SU-DHL-6 (cell line): ENCODE measurements around the gene DYSF.

Experiments used
- H2AFZ ChIP-seq: fragments of 200-600 bp; sonication (generic); 2 replicates; pipeline ENCODE4 v1.6.1; 2014; ENCODE audit warnings: low read depth, mild to moderate bottlenecking, moderate library complexity, mixed read lengths, antibody characterized with exemption, low read length; ENCODE audit not compliant: severe bottlenecking
- H3F3A ChIP-seq: fragments of 200-600 bp; shearing (Covaris generic); 2 replicates; pipeline ENCODE4 v1.6.0; 2016; ENCODE audit warnings: antibody characterized with exemption, mild to moderate bottlenecking; ENCODE audit not compliant: insufficient read depth
- H3K27ac ChIP-seq: fragments of 200-600 bp; sonication (generic); 2 replicates; pipeline ENCODE4 v1.5.1; 2016; ENCODE audit warnings: low read depth, mild to moderate bottlenecking, low read length, moderate library complexity, mixed read lengths
- H3K27me3 ChIP-seq: fragments of 200-600 bp; sonication (generic), shearing (Covaris generic); 2 replicates; pipeline ENCODE4 v1.6.0; 2014; ENCODE audit warnings: mild to moderate bottlenecking, low read length
- H3K36me3 ChIP-seq: fragments of 200-600 bp; sonication (generic); 2 replicates; pipeline ENCODE4 v1.6.1; 2014; ENCODE audit warnings: mild to moderate bottlenecking, low read length, mixed read lengths
- H3K4me2 ChIP-seq: fragments of 300-600, 200-600 bp; shearing (Covaris generic), sonication (generic); 2 replicates; pipeline ENCODE4 v1.6.0; 2014; ENCODE audit warnings: low read length, low read depth, mild to moderate bottlenecking; ENCODE audit not compliant: poor library complexity, severe bottlenecking
- H3K4me3 ChIP-seq: fragments of 200-600 bp; sonication (generic); 2 replicates; pipeline ENCODE4 v1.5.1; 2014; ENCODE audit warnings: antibody characterized with exemption, low read length, mild to moderate bottlenecking, mixed read lengths; ENCODE audit not compliant: insufficient read depth, poor library complexity, severe bottlenecking
- H3K79me2 ChIP-seq: fragments of 200-600 bp; sonication (generic); 2 replicates; pipeline ENCODE4 v1.6.1; 2014; ENCODE audit warnings: mild to moderate bottlenecking, low read length, moderate library complexity; ENCODE audit not compliant: insufficient read depth
- H3K9ac ChIP-seq: fragments of 200-600 bp; sonication (generic); 2 replicates; pipeline ENCODE4 v1.7.0; 2014; ENCODE audit warnings: mild to moderate bottlenecking, low read length
- H3K9me2 ChIP-seq: fragments of 200-600 bp; sonication (generic); replicated peaks from 2 replicates; pipeline ENCODE4 v1.6.1; 2014; ENCODE audit warnings: low read length; ENCODE audit not compliant: insufficient read depth
- H3K9me3 ChIP-seq: fragments of 200-600 bp; sonication (generic); 2 replicates; pipeline ENCODE4 v1.6.1; 2014; ENCODE audit warnings: low read length, mixed read lengths; ENCODE audit not compliant: insufficient read depth
- H4K20me1 ChIP-seq: fragments of 200-600 bp; sonication (generic); 2 replicates; pipeline ENCODE4 v1.6.1; 2014; ENCODE audit warnings: low read depth, mild to moderate bottlenecking, antibody characterized with exemption, low read length, moderate library complexity, mixed read lengths
- EZH2phosphoT487 ChIP-seq: fragments of 200-600 bp; sonication (generic), shearing (Covaris generic); conservative IDR thresholded peaks from 2 replicates; pipeline ENCODE4 v1.6.1; 2018; ENCODE audit warnings: mild to moderate bottlenecking, antibody characterized with exemption, low read length, moderate library complexity, mixed read lengths
- TF ChIP-seq, protein P1 (sequence below): fragments of 200-600 bp; sonication (generic); IDR thresholded peaks from one replicate; pipeline ENCODE4 v1.5.1; 2017; ENCODE audit warnings: antibody characterized with exemption, mild to moderate bottlenecking, low read length, moderate library complexity; ENCODE audit not compliant: insufficient read depth, poor library complexity, severe bottlenecking

DYSF gene

DNA sequence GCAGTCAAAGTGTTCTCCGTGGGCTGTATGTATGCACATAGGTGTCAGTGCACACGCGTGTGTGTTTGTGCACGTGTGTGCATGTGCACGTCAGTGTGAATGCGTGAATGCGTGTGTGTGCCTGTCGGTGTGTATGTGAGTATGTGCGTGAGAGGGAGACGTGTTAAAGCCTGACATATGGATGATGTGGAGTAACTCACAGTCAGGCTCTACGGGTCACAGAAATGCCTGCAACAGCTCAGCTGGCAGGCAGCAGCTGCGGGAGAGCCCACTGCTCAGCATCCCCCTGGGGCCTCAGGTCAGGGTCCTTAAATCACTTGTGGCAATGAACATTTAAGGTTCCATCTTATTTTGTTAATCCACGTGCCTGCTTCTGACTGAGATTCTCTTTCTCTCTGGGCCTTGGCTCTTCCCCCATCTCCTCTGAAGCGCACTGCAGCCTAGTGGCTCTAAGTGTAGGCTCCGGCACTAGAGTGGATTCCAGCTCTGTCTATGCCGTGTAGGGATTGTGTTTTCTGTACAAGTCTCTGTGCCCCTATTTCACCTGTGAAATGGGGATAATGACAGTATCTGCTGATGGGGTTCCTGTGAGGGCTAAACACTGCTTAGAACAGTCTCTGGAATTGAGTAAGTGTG is 63.0 kb downstream of the DYSF start:
- H2AFZ ChIP-seq = no peak overlapping the region
- no peaks in the 10 kb centered on the region for H3K27me3 ChIP-seq
- no peak overlapping the region for H3K4me2 ChIP-seq
- no peaks in the 10 kb centered on the region for H3K36me3 ChIP-seq
- H3K4me3 ChIP-seq = no peak overlapping the region
- no peak for TF ChIP-seq EZH2phosphoT487
- TF ChIP-seq, protein P1, sequence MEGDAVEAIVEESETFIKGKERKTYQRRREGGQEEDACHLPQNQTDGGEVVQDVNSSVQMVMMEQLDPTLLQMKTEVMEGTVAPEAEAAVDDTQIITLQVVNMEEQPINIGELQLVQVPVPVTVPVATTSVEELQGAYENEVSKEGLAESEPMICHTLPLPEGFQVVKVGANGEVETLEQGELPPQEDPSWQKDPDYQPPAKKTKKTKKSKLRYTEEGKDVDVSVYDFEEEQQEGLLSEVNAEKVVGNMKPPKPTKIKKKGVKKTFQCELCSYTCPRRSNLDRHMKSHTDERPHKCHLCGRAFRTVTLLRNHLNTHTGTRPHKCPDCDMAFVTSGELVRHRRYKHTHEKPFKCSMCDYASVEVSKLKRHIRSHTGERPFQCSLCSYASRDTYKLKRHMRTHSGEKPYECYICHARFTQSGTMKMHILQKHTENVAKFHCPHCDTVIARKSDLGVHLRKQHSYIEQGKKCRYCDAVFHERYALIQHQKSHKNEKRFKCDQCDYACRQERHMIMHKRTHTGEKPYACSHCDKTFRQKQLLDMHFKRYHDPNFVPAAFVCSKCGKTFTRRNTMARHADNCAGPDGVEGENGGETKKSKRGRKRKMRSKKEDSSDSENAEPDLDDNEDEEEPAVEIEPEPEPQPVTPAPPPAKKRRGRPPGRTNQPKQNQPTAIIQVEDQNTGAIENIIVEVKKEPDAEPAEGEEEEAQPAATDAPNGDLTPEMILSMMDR = no peak
- H3K27ac ChIP-seq = no peak overlapping the region
- no peaks in the 10 kb centered on the region for H3K9me2 ChIP-seq
- H3K9me3 ChIP-seq = no peaks in the 10 kb centered on the region
- H3K9ac ChIP-seq = no peak overlapping the region
- no peaks in the 10 kb centered on the region for H3F3A ChIP-seq
- H3K79me2 ChIP-seq = no peaks in the 10 kb centered on the region
- H4K20me1 ChIP-seq = no peaks in the 10 kb centered on the region

DNA sequence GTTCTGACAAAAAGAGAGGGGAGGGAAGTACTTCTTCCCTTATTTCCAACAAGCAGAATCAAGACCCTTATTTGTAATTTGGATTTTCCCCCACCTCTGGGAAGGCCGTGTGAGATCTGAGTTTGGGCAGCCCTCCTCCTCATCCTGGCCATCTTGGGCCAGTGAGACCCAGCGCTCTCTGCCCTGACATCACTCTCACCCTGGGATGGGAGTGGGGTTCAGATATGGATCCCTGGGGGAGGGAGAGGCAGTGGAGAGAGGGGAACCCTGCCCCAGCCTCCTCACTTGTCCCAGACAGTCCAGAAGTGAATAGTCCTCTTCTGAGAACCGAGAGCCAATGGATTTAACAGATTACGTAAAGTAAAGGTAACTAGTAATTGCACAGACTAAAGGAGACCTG is 64.5 kb downstream of the DYSF start:
- H3K9ac ChIP-seq = no peak overlapping the region
- no peak overlapping the region for H3K27ac ChIP-seq
- no peaks in the 10 kb centered on the region for H3F3A ChIP-seq
- no peaks in the 10 kb centered on the region for H3K9me3 ChIP-seq
- no peaks in the 10 kb centered on the region for H3K9me2 ChIP-seq
- H3K4me3 ChIP-seq = no peak overlapping the region
- no peaks in the 10 kb centered on the region for H4K20me1 ChIP-seq
- H3K27me3 ChIP-seq = no peaks in the 10 kb centered on the region
- TF ChIP-seq, protein P1 = no peak
- TF ChIP-seq EZH2phosphoT487 = no peak
- no peaks in the 10 kb centered on the region for H3K79me2 ChIP-seq
- no peak overlapping the region for H2AFZ ChIP-seq
- H3K4me2 ChIP-seq = no peak overlapping the region
- no peaks in the 10 kb centered on the region for H3K36me3 ChIP-seq

DNA sequence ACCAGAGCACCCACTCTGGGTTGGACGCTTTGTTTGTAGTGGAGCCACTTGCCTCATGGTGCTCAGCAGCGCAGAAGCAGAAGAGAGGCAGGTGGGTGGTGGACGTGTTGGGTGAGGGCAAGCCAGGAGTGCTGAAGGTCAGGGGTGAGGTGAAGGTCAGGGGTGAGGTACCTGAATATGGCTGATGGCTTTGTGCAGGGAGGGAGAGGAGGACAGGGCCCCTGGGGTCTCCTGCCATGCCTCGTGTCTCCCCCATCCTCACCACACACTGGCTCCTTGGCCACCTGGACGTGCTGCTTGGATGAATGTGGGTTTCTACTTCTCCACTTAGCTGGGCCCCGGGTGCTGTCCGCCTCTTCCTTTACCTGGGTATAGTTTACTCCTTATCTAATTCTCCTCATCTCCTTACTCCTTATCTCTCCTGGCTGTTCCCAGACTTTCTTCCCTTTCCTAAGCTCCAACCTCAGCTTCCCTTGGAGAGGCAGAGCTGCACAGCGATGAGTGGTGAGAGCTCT is 68.1 kb downstream of the DYSF start:
- H3F3A ChIP-seq = no peaks in the 10 kb centered on the region
- H3K9me3 ChIP-seq = no peaks in the 10 kb centered on the region
- TF ChIP-seq, protein P1 = no peak
- no peak for TF ChIP-seq EZH2phosphoT487

More for the DNA sequence above, 68.1 kb downstream of the DYSF start:
- no peak overlapping the region for H2AFZ ChIP-seq
- H4K20me1 ChIP-seq = no peaks in the 10 kb centered on the region
- H3K4me3 ChIP-seq = no peak overlapping the region
- no peaks in the 10 kb centered on the region for H3K9me2 ChIP-seq
- H3K9ac ChIP-seq = no peak overlapping the region
- no peaks in the 10 kb centered on the region for H3K27me3 ChIP-seq
- H3K4me2 ChIP-seq = no peak overlapping the region
- H3K79me2 ChIP-seq = no peaks in the 10 kb centered on the region
- H3K27ac ChIP-seq = no peak overlapping the region
- H3K36me3 ChIP-seq = no peaks in the 10 kb centered on the region
